OCI-LY7 (cell line): ENCODE results near the gene CREB3. TPM values are rescaled to one million over a fixed set of nuclear protein-coding genes. Genes with fewer than 3 reads are reported as not detected.

Experiments used
- BruUV-seq: library from RNA; stranded (reverse); fragments of 400-500 nt; replicated peaks from 2 replicates; lab custom pipeline; 2021; lab: Mats Ljungman, UMichigan
- CTCF ChIA-PET: fragments of 300-600 bp; sonication (Branson Sonifier 250); formaldehyde crosslinking; loops from one replicate; lab custom pipeline; 2022; ENCODE audit warnings: antibody characterized with exemption; ENCODE audit not compliant: unreplicated experiment; lab: Charles Lee
- POLR2A ChIA-PET: fragments of 300-600 bp; sonication (Branson Sonifier 250); formaldehyde crosslinking; loops from one replicate; lab custom pipeline; 2022; ENCODE audit warnings: antibody characterized with exemption; lab: Charles Lee
- DNase-seq: peaks from one replicate; pipeline ENCODE4 v3.0.0-alpha.2; 2015; ENCODE audit warnings: low spot score
- H2AFZ ChIP-seq: fragments of 200-600 bp; sonication (generic), shearing (Covaris generic); 2 replicates; pipeline ENCODE4 v1.6.1; 2014; ENCODE audit warnings: mild to moderate bottlenecking, antibody characterized with exemption, low read length, moderate library complexity
- H3K27ac ChIP-seq: fragments of 200-600 bp; sonication (generic); 2 replicates; pipeline ENCODE4 v1.5.1; 2014; ENCODE audit warnings: mixed run types, low read depth, mild to moderate bottlenecking, moderate library complexity, low read length, inconsistent platforms; ENCODE audit not compliant: poor library complexity, severe bottlenecking
- H3K36me3 ChIP-seq: fragments of 200-600 bp; sonication (generic); 2 replicates; pipeline ENCODE4 v1.6.1; 2014; ENCODE audit warnings: mild to moderate bottlenecking, antibody characterized with exemption, low read length, moderate library complexity, mixed read lengths; ENCODE audit not compliant: insufficient read depth
- H3K4me1 ChIP-seq: fragments of 200-600 bp; sonication (generic); 2 replicates; pipeline ENCODE4 v1.5.1; 2014; ENCODE audit warnings: mild to moderate bottlenecking, low read length; ENCODE audit not compliant: insufficient read depth, poor library complexity, severe bottlenecking
- H3K4me2 ChIP-seq: fragments of 200-600 bp; sonication (generic); 2 replicates; pipeline ENCODE4 v1.6.1; 2014; ENCODE audit warnings: mild to moderate bottlenecking, low read length
- H3K4me3 ChIP-seq: fragments of 200-600 bp; sonication (generic); 2 replicates; pipeline ENCODE4 v1.5.1; 2014; ENCODE audit warnings: mild to moderate bottlenecking, low read depth, low read length; ENCODE audit not compliant: poor library complexity, severe bottlenecking
- H3K79me2 ChIP-seq: fragments of 200-600 bp; sonication (generic); 2 replicates; pipeline ENCODE4 v1.6.1; 2016; ENCODE audit warnings: low read depth, mild to moderate bottlenecking, low read length, moderate library complexity, mixed read lengths; ENCODE audit not compliant: insufficient read depth
- H3K9me2 ChIP-seq: fragments of 200-600 bp; sonication (generic); 2 replicates; pipeline ENCODE4 v1.6.1; 2016; ENCODE audit warnings: mild to moderate bottlenecking, low read length, mixed read lengths; ENCODE audit not compliant: insufficient read depth
- H3K9me3 ChIP-seq: fragments of 200-600 bp; sonication (generic); 2 replicates; pipeline ENCODE4 v1.6.1; 2014; ENCODE audit warnings: mild to moderate bottlenecking, mixed run types, low read length, mixed read lengths
- H4K20me1 ChIP-seq: fragments of 200-600 bp; sonication (generic); 2 replicates; pipeline ENCODE4 v1.6.1; 2014; ENCODE audit warnings: mild to moderate bottlenecking, antibody characterized with exemption, low read length, moderate library complexity, mixed read lengths; ENCODE audit not compliant: insufficient read depth
- CTCF ChIP-seq: fragments of 200-600 bp; sonication (generic); conservative IDR thresholded peaks from 2 replicates; pipeline ENCODE4 v1.5.1; 2014; ENCODE audit warnings: mild to moderate bottlenecking, antibody characterized with exemption, low read length, moderate library complexity, mixed read lengths
- EZH2phosphoT487 ChIP-seq: fragments of 200-600 bp; sonication (generic); IDR thresholded peaks from 2 replicates; pipeline ENCODE4 v1.6.1; 2018; ENCODE audit warnings: low read depth, borderline replicate concordance, mild to moderate bottlenecking, mixed run types, antibody characterized with exemption, low read length, moderate library complexity, mixed read lengths
- intact Hi-C: fragments of 100-400 bp; cut with micrococcal nuclease; formaldehyde crosslinking; loops from one replicate; pipeline ENCODE4 v1.10.0; 2022; ENCODE audit not compliant: unreplicated experiment
- total RNA-seq, 2 experiments: library from RNA; depleted of rRNA in 1 of 2; stranded (reverse); fragments of >200 nt in 1 of 2; shearing (Covaris generic) in 1 of 2; gene quantifications; 2 replicates each; pipeline ENCODE4 v1.2.3, GENCODE V29; 2014 to 2022

CREB3 gene
- total RNA-seq, 2 experiments from 2014 or later, result 18.2 to 23.0 TPM

- H3K79me2 ChIP-seq, result peaks cover 27% of the 10 kb centered on the region
- H3K4me3 ChIP-seq, result no peak overlapping the region
- H3K27ac ChIP-seq, result no peak overlapping the region
- H4K20me1 ChIP-seq, result peaks cover 9% of the 10 kb centered on the region; the same call in 1 of the 2 replicates
- no TSS peak for BruUV-seq
- DNase-seq, result no peak
- H3K9me2 ChIP-seq, result no peaks in the 10 kb centered on the region
- no peak overlapping the region for H2AFZ ChIP-seq
- peak overlapping the region; percentile 93 for H3K4me2 ChIP-seq
- POLR2A ChIA-PET, result interaction anchor here (0.6 to 1.2 kb wide), 2 partner anchors 11 to 14 kb away, joined by 3 read pairs; no protein-coding TSS in a partner anchor
- TF ChIP-seq EZH2phosphoT487 (no peak), CTCF (no peak)
- CTCF ChIA-PET, result interaction anchor here (0.6 kb wide), 1 partner anchor 37 kb away, joined by 3 read pairs; no protein-coding TSS in a partner anchor
- peaks cover 43% of the 10 kb centered on the region; the same call in 1 of the 2 replicates for H3K36me3 ChIP-seq
- intact Hi-C loops, result loop anchor here (10.0 kb wide), 1 partner anchor 659 kb away; the partner anchor contains the start of genes FANCG and VCP
- no peaks in the 10 kb centered on the region for H3K9me3 ChIP-seq
- H3K4me1 ChIP-seq, result peaks cover 38% of the 10 kb centered on the region
Measured at GRCh38 chr9:35734096-35734495, 1.6 kb downstream of the CREB3 start.

GRCh38 chr9:35736201-35736633 lies 3.8 kb downstream of the CREB3 start:
- peak; percentile 83 for DNase-seq
- no peak overlapping the region for H3K27ac ChIP-seq
- peaks cover 6% of the 10 kb centered on the region for H3K79me2 ChIP-seq
- no TSS peak for BruUV-seq
- no peak overlapping the region for H3K4me3 ChIP-seq
- H3K9me2 ChIP-seq, result no peaks in the 10 kb centered on the region
- CTCF ChIA-PET, result interaction anchor here (0.6 to 1.0 kb wide), 3 partner anchors 11 to 52 kb away, joined by 3 to 5 read pairs (median 4); no protein-coding TSS in a partner anchor
- H3K4me2 ChIP-seq, result no peak overlapping the region
- H2AFZ ChIP-seq, result no peak overlapping the region
- peaks cover 63% of the 10 kb centered on the region; the same call in 1 of the 2 replicates for H3K36me3 ChIP-seq
- intact Hi-C loops, result loop anchor here (1.0 to 10.0 kb wide), 5 partner anchors 12 to 661 kb away; partner anchors contain the start of genes FAM221B, FANCG, TMEM8B and VCP
- POLR2A ChIA-PET, result interaction anchor here (1.0 to 1.1 kb wide), 2 partner anchors 11 to 12 kb away, joined by 3 read pairs; no protein-coding TSS in a partner anchor
- H3K4me1 ChIP-seq, result peaks cover 17% of the 10 kb centered on the region
- TF ChIP-seq CTCF, result peak; percentile 95
- no peak for TF ChIP-seq EZH2phosphoT487
- no peaks in the 10 kb centered on the region for H4K20me1 ChIP-seq
- no peaks in the 10 kb centered on the region for H3K9me3 ChIP-seq

- Histone ChIP-seq H3K4me1 (peaks cover 17% of the 10 kb centered on the region), H2AFZ (no peak overlapping the region), H3K27ac (no peak overlapping the region), H3K4me3 (no peak overlapping the region), H3K4me2 (no peak overlapping the region), H3K36me3 (peaks cover 70% of the 10 kb centered on the region; the same call in 1 of the 2 replicates), H3K9me3 (no peaks in the 10 kb centered on the region), H4K20me1 (no peaks in the 10 kb centered on the region), H3K9me2 (no peaks in the 10 kb centered on the region), H3K79me2 (no peaks in the 10 kb centered on the region; the same call in 1 of the 2 replicates)
- DNase-seq, result no peak
- TF ChIP-seq CTCF (no peak), EZH2phosphoT487 (no peak)
- intact Hi-C loops, result loop anchor here (5.0 to 10.0 kb wide), 3 partner anchors 90 to 662 kb away; partner anchors contain the start of genes FAM221B, FANCG, TMEM8B and VCP
- BruUV-seq, result no TSS peak
- POLR2A ChIA-PET, result interaction anchor here (2.3 kb wide), 1 partner anchor 10 kb away, joined by 7 read pairs; no protein-coding TSS in a partner anchor
- CTCF ChIA-PET, result no interaction called here
Measured at GRCh38 chr9:35737143-35737542, 4.7 kb downstream of the CREB3 start.
